Measurements from ENCODE around the gene MEA1.

Gene MEA1

DNA sequence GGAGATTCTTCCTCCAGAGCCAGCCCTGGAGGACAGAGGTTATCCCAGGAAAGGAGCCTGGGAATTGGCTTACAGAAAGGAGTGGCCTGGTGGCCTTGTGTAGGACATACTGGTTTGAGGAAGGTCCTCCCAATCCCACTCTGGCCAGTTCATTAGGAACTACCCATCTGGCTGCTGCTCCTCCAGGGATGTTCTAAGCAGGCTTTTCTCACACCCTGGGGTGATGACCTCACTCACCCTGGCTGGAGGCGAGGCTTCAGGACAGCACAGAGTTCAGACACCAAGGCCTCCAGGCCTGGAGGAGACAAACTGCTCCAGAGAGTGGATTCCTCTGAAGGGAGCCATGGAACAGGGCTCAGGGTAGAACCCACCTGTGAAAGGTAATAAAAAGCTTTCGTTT, 44.3 kb downstream of the MEA1 start:
- no peak for DNase-seq

DNA sequence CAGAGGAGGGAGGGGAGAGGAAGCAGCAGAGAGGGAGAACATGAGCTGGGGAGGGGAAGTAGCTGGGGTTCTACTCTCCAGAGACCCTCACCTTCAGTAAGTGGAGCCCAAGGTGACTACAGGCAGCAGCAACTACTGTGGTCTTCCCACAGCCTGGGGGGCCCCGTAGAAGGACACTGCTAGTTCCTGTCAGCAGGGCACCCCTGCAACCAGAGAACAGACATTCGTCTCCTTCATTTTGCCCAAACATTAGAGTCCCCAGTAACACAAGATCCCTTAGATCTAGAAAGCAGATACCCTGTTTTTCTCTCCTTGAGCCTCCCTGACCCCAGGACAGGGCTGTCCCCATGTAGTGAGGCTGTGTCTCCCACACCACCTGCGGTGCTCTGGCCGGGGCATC, 45.0 kb downstream of the MEA1 start:
- no peak for DNase-seq

DNA sequence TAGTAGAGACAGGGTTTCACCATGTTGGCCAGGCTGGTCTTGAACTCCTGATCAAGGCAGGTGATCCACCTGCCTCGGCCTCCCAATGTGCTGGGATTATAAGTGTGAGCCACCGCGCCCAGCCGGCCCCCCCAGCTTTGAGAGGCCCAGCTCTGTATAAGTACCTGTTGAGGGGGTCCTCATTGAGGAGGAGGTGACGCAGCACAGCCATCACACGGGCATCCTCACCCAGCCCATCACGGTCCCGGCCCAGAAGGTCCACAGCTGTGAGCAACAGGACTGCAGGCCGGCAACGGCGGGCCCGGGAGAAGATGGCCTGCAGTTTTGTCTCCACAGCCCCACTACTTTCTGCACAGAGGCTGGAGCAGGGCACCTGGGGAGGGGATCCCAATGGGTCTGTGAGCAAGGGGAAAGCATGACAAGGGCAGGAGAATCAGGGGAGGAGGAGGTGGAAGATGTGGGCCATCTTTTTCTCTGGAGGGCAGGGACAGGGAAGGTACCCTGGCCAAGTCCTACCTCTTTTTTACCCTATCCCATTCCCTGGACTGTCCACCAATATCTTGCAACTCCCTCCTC, 45.5 kb downstream of the MEA1 start:
- no peak for DNase-seq

DNA sequence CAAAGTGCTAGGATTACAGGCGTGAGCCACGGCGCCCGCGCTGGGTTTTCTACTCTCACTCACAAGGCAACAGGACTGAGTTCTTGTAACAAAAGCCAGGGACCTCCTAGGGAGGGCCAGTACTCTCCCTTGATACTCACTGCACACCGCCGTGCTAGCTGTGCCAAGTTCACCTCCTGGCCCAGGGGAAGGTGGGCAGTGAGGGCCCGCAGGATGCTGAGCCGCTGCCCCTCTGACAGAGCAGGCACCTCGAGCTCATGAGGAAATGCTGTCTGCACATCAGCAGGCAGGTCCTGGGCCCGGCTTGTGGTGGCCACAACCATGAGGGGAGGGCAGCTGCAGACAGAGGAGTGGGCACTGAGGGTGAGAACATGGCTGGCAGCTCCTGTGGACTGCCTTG, 46.5 kb downstream of the MEA1 start:
- DNase-seq, result no peak

DNA sequence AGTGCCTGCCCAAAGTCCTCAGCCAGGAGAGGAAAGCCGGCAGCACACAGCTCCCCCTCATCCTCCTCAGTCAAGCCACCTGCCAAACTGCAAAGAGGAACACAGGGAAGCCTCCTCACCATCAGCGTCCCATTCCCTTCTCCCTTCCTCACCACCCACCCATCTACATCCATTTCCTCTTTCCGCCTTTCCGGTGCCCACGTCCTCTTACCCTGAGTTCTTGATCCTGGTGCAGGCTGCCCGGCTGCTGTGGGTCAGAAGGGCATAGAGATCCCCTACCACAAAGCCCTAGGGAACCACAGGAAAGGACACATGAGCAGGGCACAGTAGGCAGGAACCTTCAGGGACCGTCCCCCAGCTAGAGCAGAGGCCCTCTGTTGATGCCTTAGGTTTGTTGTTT, 47.2 kb downstream of the MEA1 start:
- DNase-seq, result no peak

DNA sequence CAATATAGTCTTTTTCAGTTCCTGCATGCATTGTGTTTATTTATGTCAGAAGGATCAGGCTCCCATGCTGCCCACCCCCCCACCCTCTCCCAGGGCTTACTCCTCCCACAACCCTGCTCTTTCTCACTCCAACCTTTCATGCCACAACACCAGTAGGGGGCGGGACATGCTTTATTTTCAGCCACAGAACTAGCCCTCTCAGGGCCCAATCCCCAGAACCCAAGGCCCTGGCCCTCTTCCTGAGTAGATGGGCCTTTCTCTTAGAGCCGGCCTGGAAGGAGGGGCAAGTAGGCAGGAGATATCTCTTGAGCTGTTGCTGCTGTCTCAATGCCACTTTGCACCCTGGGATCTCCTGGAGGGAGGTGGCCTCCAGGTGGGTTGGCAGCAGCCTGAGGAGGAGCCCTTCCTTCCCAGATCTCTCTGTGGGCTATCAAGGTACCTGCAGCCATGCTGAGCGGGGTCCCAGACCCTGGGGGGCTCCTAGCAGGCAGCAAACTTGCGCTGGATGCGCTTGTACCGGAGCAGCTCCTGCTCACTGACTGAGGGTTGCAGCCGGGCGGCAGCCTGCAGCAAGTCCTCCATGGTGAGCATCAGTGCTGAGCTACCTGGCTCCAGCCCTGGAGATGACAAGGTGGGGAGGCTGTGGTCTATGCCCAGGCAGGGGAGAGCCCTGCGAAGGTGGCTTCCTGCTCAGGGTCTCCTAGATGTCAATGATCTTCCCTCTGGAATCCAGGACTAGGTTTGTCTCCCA, 49.7 kb downstream of the MEA1 start:
- DNase-seq, result peak; percentile 71

DNA sequence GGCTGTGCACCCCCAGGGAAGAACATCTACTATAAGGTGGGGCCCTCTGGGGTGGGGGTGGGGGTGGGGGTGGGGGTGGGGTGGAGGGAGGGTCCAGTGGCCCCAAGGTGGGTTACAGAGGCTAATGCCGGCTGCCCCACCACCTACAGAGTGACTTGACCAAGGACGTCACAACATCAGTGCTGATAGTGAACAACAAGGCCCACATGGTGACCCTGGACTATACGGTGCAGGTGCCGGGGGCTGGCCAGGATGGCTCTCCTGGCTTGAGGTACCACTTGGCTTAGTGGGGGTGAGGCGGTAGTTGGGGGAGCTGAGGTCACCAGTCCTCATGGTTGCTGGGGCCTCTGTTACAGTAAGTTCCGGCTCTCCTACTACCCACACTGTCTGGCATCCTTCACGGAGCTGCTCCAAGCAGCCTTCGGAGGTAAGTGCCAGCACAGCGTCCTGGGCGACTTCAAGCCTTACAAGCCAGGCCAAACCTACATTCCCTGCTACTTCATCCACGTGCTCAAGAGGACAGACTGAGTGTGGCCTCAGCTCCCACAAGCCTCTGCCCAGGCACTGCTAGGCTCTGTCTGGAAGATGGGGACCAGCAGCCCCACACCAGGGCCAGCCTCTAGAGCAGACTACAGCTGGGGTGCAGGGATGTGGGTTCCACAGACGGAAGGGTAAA, 50.4 kb downstream of the MEA1 start:
- no peak for DNase-seq

DNA sequence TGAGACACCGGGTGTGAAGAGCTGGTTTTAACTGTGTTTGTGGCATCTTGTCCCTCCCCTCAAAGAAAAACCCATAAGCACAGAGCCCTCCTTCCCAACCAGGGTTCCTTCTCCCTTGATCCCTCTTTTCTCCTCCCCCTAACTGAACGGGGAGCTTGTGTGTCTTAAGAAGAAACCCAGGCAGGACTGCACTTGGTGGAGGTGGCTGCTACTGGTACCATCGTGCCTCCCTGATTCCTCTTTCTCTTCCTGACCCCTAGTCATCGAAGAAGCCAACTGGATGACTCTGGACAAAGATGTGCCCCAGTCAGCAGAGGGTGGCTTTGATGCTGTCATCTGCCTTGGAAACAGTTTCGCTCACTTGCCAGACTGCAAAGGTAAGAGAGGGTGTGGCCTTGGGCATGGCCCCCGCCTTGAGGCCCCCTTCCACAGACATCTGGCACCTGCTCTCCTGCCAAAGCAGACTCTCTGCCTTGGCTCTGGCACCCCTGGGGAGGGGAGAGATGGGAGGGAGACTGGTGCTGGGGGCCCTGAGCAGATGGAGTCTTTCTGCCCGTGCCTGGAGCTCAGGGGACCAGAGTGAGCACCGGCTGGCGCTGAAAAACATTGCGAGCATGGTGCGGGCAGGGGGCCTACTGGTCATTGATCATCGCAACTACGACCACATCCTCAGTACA, 51.1 kb downstream of the MEA1 start:
- peak; percentile 87 for DNase-seq

DNA sequence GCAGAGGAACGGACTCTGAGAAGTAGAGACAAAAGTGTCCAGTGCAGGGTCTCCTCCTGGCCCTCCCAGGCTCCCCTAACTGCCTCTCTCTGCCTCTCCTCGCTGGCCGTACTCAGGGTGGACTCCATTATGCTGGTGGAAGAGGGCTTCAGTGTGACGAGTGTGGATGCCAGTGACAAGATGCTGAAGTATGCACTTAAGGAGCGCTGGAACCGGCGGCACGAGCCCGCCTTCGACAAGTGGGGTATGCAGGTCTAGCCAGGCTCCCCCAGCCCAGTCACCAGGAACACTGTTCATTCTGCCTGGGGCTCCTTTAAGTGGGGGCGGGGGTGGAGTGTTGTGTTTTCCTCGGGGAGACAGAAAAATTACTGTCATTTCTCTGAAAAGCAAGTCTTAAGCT, 51.6 kb downstream of the MEA1 start:
- DNase-seq, result no peak

Measured in NCI-H1694 treated with DMSO at 0.1 percent for 48 hours (cell line).